ENCODE data around the gene FCHO2.
"Not testable (repeated sequence)": the region's sequence is repeated elsewhere in the genome, so short reads cannot be mapped to it uniquely, and the experiment has no call there.

Gene FCHO2

GRCh38 chr5:72925336-72926010, 30.4 kb upstream of the FCHO2 start:
- TF ChIP-seq, protein P1, sequence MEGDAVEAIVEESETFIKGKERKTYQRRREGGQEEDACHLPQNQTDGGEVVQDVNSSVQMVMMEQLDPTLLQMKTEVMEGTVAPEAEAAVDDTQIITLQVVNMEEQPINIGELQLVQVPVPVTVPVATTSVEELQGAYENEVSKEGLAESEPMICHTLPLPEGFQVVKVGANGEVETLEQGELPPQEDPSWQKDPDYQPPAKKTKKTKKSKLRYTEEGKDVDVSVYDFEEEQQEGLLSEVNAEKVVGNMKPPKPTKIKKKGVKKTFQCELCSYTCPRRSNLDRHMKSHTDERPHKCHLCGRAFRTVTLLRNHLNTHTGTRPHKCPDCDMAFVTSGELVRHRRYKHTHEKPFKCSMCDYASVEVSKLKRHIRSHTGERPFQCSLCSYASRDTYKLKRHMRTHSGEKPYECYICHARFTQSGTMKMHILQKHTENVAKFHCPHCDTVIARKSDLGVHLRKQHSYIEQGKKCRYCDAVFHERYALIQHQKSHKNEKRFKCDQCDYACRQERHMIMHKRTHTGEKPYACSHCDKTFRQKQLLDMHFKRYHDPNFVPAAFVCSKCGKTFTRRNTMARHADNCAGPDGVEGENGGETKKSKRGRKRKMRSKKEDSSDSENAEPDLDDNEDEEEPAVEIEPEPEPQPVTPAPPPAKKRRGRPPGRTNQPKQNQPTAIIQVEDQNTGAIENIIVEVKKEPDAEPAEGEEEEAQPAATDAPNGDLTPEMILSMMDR (IDR thresholded peaks at IDR 0.05; ENCODE audit: borderline replicate concordance, insufficient read depth, low read depth, low read length): no peak

GRCh38 chr5:72932686-72933085, 23.2 kb upstream of the FCHO2 start:
- not testable (repeated sequence) for H3K4me3 ChIP-seq (ENCODE audit: low read depth, low read length)

More at GRCh38 chr5:72925336-72926010, 30.4 kb upstream of the FCHO2 start:
- no peak overlapping the region for H3K4me3 ChIP-seq (ENCODE audit: low read depth, low read length)

GRCh38 chr5:72934953-72935725, 20.7 kb upstream of the FCHO2 start:
- H3K4me3 ChIP-seq (ENCODE audit: low read depth, low read length): not testable (repeated sequence)

DNA sequence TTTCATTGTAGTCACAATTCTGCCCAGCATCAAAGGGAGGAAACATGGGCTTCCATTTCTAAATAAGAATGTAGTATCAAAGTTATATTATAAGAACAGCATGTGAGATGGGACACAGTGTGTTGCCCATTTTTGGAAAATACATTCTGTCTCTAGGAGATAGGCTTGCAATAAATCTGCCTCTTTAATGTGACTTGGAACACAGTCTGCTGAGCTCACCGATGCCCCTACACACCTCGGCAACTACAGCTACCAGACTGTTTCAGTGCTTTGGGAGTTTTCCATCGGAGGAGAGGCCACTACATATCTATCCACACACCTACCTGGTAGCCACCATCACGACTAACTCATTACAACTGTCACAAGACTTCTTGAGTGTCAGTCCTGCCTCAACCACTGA, 18.9 kb upstream of the FCHO2 start:
- H3K4me3 ChIP-seq (ENCODE audit: low read depth, low read length): no peak overlapping the region

GRCh38 chr5:72937517-72938061, 18.3 kb upstream of the FCHO2 start:
- H3K4me3 ChIP-seq (ENCODE audit: low read depth, low read length): no peak overlapping the region
- TF ChIP-seq, protein P1 (IDR thresholded peaks at IDR 0.05; ENCODE audit: borderline replicate concordance, insufficient read depth, low read depth, low read length): no peak

More for the DNA sequence above, 18.9 kb upstream of the FCHO2 start:
- TF ChIP-seq, protein P1 (IDR thresholded peaks at IDR 0.05; ENCODE audit: borderline replicate concordance, insufficient read depth, low read depth, low read length): no peak

DNA sequence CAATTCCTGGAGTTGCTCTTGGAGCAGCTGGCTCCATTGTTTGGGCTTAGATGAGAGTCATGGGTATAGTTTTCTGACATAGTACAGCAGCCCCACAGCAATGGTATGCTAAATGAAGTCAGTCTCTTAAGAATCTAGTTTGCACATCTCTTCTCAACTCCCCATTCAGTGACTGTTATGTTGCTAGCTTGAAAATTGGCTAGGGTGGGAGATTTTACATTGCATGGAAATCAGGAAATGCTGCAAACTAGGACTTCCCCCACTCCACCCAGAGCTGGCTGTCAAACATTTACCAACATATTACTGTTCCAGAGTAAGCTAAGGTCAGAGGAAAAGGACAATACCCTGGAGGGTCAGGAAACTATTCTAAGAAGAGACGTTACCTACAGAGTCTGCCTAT, 17.6 kb upstream of the FCHO2 start:
- TF ChIP-seq, protein P1 (IDR thresholded peaks at IDR 0.05; ENCODE audit: borderline replicate concordance, insufficient read depth, low read depth, low read length): no peak
- no peak overlapping the region for H3K4me3 ChIP-seq (ENCODE audit: low read depth, low read length)

- no peak overlapping the region for H3K4me3 ChIP-seq (ENCODE audit: low read depth, low read length)
- TF ChIP-seq, protein P1 (IDR thresholded peaks at IDR 0.05; ENCODE audit: borderline replicate concordance, insufficient read depth, low read depth, low read length): no peak
These were observed 15.8 kb upstream of the FCHO2 start for GRCh38 chr5:72940082-72940481.

- TF ChIP-seq, protein P1 (IDR thresholded peaks at IDR 0.05; ENCODE audit: borderline replicate concordance, insufficient read depth, low read depth, low read length): no peak
- H3K4me3 ChIP-seq (ENCODE audit: low read depth, low read length): no peak overlapping the region
These were observed 12.5 kb upstream of the FCHO2 start for GRCh38 chr5:72943307-72943706.
